NT2/D1 (cell line): ENCODE results near the gene ADPRM.

ENCODE experiments used
- DNase-seq: peaks from one replicate; pipeline ENCODE4 v3.0.0-alpha.2; 2011; ENCODE audit warnings: low read depth, low spot score
- H3K27me3 ChIP-seq: 2 replicates; pipeline ENCODE4 v1.6.0; 2011; ENCODE audit warnings: mild to moderate bottlenecking; ENCODE audit not compliant: insufficient read length, insufficient read depth
- H3K36me3 ChIP-seq: 2 replicates; pipeline ENCODE4 v1.6.1; 2011; ENCODE audit warnings: mild to moderate bottlenecking, low read length, mixed read lengths; ENCODE audit not compliant: insufficient read depth, insufficient read length
- H3K4me1 ChIP-seq: 2 replicates; pipeline ENCODE4 v1.5.1; 2011; ENCODE audit not compliant: insufficient read depth, insufficient read length
- H3K4me3 ChIP-seq: 2 replicates; pipeline ENCODE4 v1.5.1; 2011; ENCODE audit warnings: low read depth; ENCODE audit not compliant: insufficient read length
- H3K9ac ChIP-seq: 2 replicates; pipeline ENCODE4 v1.6.0; 2011; ENCODE audit warnings: low read depth; ENCODE audit not compliant: insufficient read length
- H3K9me3 ChIP-seq: 2 replicates; pipeline ENCODE4 v1.5.1; 2011; ENCODE audit warnings: mild to moderate bottlenecking, low read length; ENCODE audit not compliant: insufficient read depth
- SUZ12 ChIP-seq: IDR thresholded peaks from 2 replicates; pipeline ENCODE4 v1.6.1; 2011; ENCODE audit not compliant: insufficient read length, insufficient read depth; ENCODE audit errors: extremely low read depth
- YY1 ChIP-seq: IDR thresholded peaks from 2 replicates; pipeline ENCODE4 v1.6.1; 2011; ENCODE audit not compliant: insufficient read length, insufficient read depth
- ZNF274 ChIP-seq: IDR thresholded peaks from 2 replicates; pipeline ENCODE4 v1.6.1; 2011; ENCODE audit warnings: mild to moderate bottlenecking, low read depth, low read length

Gene ADPRM

GRCh38 chr17:10735251-10735650, 37.9 kb downstream of the ADPRM start:
- Histone ChIP-seq H3K9me3 (no peaks in the 10 kb centered on the region), H3K9ac (no peak overlapping the region), H3K4me1 (peaks cover 2% of the 10 kb centered on the region), H3K4me3 (no peak overlapping the region), H3K36me3 (no peaks in the 10 kb centered on the region), H3K27me3 (no peaks in the 10 kb centered on the region)
- no peak for DNase-seq
- TF ChIP-seq SUZ12 (no peak), ZNF274 (no peak), YY1 (no peak)

- Histone ChIP-seq H3K9me3 (no peaks in the 10 kb centered on the region), H3K4me3 (no peak overlapping the region), H3K9ac (no peak overlapping the region), H3K36me3 (no peaks in the 10 kb centered on the region), H3K4me1 (peaks cover 2% of the 10 kb centered on the region), H3K27me3 (no peaks in the 10 kb centered on the region)
- DNase-seq: no peak
- no peak for TF ChIP-seq SUZ12
- TF ChIP-seq ZNF274: no peak
- no peak for TF ChIP-seq YY1
These were observed 38.4 kb downstream of the ADPRM start for GRCh38 chr17:10735821-10736220.

GRCh38 chr17:10737168-10737622, 39.8 kb downstream of the ADPRM start:
- TF ChIP-seq SUZ12 (no peak), ZNF274 (no peak), YY1 (no peak)
- no peaks in the 10 kb centered on the region for H3K9me3 ChIP-seq
- H3K9ac ChIP-seq: no peak overlapping the region
- H3K36me3 ChIP-seq: no peaks in the 10 kb centered on the region
- no peaks in the 10 kb centered on the region for H3K27me3 ChIP-seq
- no peak for DNase-seq
- H3K4me3 ChIP-seq: no peak overlapping the region
- H3K4me1 ChIP-seq: no peaks in the 10 kb centered on the region

- Histone ChIP-seq H3K4me1 (no peaks in the 10 kb centered on the region), H3K4me3 (no peak overlapping the region), H3K9me3 (no peaks in the 10 kb centered on the region), H3K27me3 (no peaks in the 10 kb centered on the region), H3K9ac (no peak overlapping the region), H3K36me3 (no peaks in the 10 kb centered on the region)
- TF ChIP-seq YY1: no peak
- TF ChIP-seq ZNF274: no peak
- no peak for TF ChIP-seq SUZ12
- DNase-seq: no peak
These were observed 40.3 kb downstream of the ADPRM start for GRCh38 chr17:10737736-10738135.

- H3K9me3 ChIP-seq: no peaks in the 10 kb centered on the region
- DNase-seq: no peak
- no peak overlapping the region for H3K9ac ChIP-seq
- no peaks in the 10 kb centered on the region for H3K36me3 ChIP-seq
- H3K4me1 ChIP-seq: no peaks in the 10 kb centered on the region
- H3K27me3 ChIP-seq: no peaks in the 10 kb centered on the region
- no peak overlapping the region for H3K4me3 ChIP-seq
- TF ChIP-seq SUZ12 (no peak), ZNF274 (no peak), YY1 (no peak)
These were observed 41.3 kb downstream of the ADPRM start for GRCh38 chr17:10738521-10739258.

GRCh38 chr17:10739386-10739785, 42.0 kb downstream of the ADPRM start:
- DNase-seq: no peak
- Histone ChIP-seq H3K36me3 (no peaks in the 10 kb centered on the region), H3K4me1 (no peaks in the 10 kb centered on the region), H3K9ac (no peak overlapping the region), H3K9me3 (no peaks in the 10 kb centered on the region), H3K4me3 (no peak overlapping the region), H3K27me3 (no peaks in the 10 kb centered on the region)
- no peak for TF ChIP-seq YY1
- TF ChIP-seq SUZ12: no peak
- no peak for TF ChIP-seq ZNF274

GRCh38 chr17:10741416-10742135, 44.2 kb downstream of the ADPRM start:
- no peak overlapping the region for H3K4me3 ChIP-seq
- no peak overlapping the region for H3K9ac ChIP-seq
- no peaks in the 10 kb centered on the region for H3K27me3 ChIP-seq
- no peak for DNase-seq
- no peaks in the 10 kb centered on the region for H3K4me1 ChIP-seq
- no peaks in the 10 kb centered on the region for H3K9me3 ChIP-seq
- H3K36me3 ChIP-seq: no peaks in the 10 kb centered on the region
- TF ChIP-seq SUZ12: no peak
- TF ChIP-seq YY1: no peak
- no peak for TF ChIP-seq ZNF274
